ENCODE measurements around the gene POLR1B. TPM values are rescaled to one million over a fixed set of nuclear protein-coding genes. Genes with fewer than 3 reads are reported as not detected.
A peak's percentile ranks its signal among the peaks of the same experiment; 100 is the strongest.

The POLR1B gene
- total RNA-seq, 1 donor from 2014 or later = 20.1 TPM

DNA sequence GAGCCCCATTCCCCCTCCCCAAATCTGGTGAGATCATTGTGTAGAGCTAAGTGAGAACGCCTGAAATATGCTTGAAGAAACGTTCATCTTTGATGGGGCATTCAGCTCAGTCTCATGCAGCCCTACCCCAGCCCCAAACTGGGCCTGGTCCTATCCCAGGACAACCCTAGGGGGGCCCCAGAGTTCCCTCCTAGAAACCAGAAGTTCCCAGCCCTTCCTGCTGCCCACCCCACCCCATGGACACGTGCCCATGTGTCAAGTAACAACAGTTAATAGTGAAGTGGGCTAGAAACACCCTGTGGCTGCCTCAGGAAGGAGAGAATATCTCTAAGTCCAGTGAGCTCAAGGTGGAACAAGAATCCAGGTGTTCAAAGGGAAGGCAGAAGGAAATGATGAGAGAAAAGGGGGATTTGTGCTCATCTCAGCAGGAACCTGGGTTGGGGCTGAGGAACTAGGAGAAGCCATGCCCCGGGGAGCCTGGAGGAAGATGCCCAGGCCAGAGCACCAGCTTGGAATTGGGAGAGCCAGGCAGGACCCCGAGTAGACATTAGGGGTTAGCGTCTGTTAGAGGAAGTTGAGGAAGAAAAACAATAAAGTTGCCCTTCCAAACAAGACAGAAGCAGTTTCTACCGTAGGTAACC lies 83.3 kb downstream of the POLR1B start:
- no peaks in the 10 kb centered on the region for H4K20me1 ChIP-seq (ENCODE audit: low read depth)
- peaks cover 2% of the 10 kb centered on the region for H3K27me3 Mint-ChIP-seq (ENCODE audit: insufficient read depth, low read depth)
- H3K4me3 ChIP-seq = no peak overlapping the region
- H3K27ac ChIP-seq = no peak overlapping the region
- no peak overlapping the region for H3K4me2 ChIP-seq
- no peaks in the 10 kb centered on the region for H3K9me3 ChIP-seq (ENCODE audit: low read depth)
- no peak overlapping the region for H3K9ac ChIP-seq
- H3K36me3 ChIP-seq = no peaks in the 10 kb centered on the region
- H3K4me1 Mint-ChIP-seq = peaks cover 17% of the 10 kb centered on the region
- no peak overlapping the region for H3K4me3 Mint-ChIP-seq
- TF ChIP-seq, protein P1, sequence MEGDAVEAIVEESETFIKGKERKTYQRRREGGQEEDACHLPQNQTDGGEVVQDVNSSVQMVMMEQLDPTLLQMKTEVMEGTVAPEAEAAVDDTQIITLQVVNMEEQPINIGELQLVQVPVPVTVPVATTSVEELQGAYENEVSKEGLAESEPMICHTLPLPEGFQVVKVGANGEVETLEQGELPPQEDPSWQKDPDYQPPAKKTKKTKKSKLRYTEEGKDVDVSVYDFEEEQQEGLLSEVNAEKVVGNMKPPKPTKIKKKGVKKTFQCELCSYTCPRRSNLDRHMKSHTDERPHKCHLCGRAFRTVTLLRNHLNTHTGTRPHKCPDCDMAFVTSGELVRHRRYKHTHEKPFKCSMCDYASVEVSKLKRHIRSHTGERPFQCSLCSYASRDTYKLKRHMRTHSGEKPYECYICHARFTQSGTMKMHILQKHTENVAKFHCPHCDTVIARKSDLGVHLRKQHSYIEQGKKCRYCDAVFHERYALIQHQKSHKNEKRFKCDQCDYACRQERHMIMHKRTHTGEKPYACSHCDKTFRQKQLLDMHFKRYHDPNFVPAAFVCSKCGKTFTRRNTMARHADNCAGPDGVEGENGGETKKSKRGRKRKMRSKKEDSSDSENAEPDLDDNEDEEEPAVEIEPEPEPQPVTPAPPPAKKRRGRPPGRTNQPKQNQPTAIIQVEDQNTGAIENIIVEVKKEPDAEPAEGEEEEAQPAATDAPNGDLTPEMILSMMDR (IDR thresholded peaks at IDR 0.05) = no peak
- TF ChIP-seq EZH2phosphoT487 (IDR thresholded peaks at IDR 0.05) = no peak
- no peak for TF ChIP-seq EZH2 (IDR thresholded peaks at IDR 0.05)
- H3K9me3 Mint-ChIP-seq = no peaks in the 10 kb centered on the region
- H3K27me3 ChIP-seq = no peaks in the 10 kb centered on the region
- H3K79me2 ChIP-seq (ENCODE audit: low read depth) = no peaks in the 10 kb centered on the region
- H2AFZ ChIP-seq (replicated peaks) = no peak overlapping the region
- H3F3A ChIP-seq (ENCODE audit: low read depth) = peaks cover 8% of the 10 kb centered on the region
- H3K4me1 ChIP-seq = peaks cover 11% of the 10 kb centered on the region
- H3K36me3 Mint-ChIP-seq = no peaks in the 10 kb centered on the region
- no peak overlapping the region for H3K27ac Mint-ChIP-seq
- DNase-seq (ENCODE audit: low spot score) = no peak

DNA sequence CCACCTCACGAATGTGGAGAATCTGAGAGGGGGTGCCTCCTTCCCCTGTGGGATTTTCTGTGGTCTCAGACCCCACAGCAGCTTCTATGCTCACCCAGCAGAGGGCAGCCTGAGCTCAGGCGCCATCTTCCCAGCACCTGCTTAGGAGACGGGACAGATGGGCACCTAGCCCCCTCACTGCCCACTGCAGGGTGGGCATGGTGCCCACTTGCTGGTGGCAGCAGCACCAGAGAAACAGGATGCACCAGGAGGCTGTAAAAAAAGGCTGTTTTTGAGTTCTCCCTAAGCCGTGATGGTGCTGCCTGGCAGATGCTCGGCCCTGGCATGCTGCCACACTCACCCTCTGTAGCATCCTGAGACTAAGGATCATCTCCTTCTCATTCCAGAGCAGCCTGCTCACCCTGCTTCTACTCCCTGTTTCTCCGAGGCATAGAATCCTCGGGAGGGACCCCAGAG lies 84.4 kb downstream of the POLR1B start:
- H3K79me2 ChIP-seq (ENCODE audit: low read depth) = no peaks in the 10 kb centered on the region
- H3K4me3 ChIP-seq = no peak overlapping the region
- DNase-seq (ENCODE audit: low spot score) = peak; percentile 68
- no peaks in the 10 kb centered on the region for H4K20me1 ChIP-seq (ENCODE audit: low read depth)
- no peaks in the 10 kb centered on the region for H3K36me3 ChIP-seq
- H3F3A ChIP-seq (ENCODE audit: low read depth) = peaks cover 8% of the 10 kb centered on the region
- H3K27ac ChIP-seq = no peak overlapping the region
- no peaks in the 10 kb centered on the region for H3K27me3 ChIP-seq
- peak overlapping the region; percentile 46 for H2AFZ ChIP-seq (replicated peaks)
- Mint-ChIP-seq H3K27ac (no peak overlapping the region), H3K27me3 (ENCODE audit: insufficient read depth, low read depth) (no peaks in the 10 kb centered on the region), H3K4me1 (peaks cover 25% of the 10 kb centered on the region), H3K9me3 (no peaks in the 10 kb centered on the region), H3K36me3 (no peaks in the 10 kb centered on the region), H3K4me3 (no peak overlapping the region)
- H3K4me1 ChIP-seq = peaks cover 20% of the 10 kb centered on the region
- TF ChIP-seq, protein P1 (IDR thresholded peaks at IDR 0.05) = peak; percentile 78
- no peak for TF ChIP-seq EZH2phosphoT487 (IDR thresholded peaks at IDR 0.05)
- no peak overlapping the region for H3K4me2 ChIP-seq
- H3K9me3 ChIP-seq (ENCODE audit: low read depth) = no peaks in the 10 kb centered on the region
- no peak overlapping the region for H3K9ac ChIP-seq

Small RNA genes within 50 kb of the gene (small RNA-seq; reads per million reads assigned to genes)
- gene RF00019 = not detected

Other genes with a start within 250 kb of the POLR1B start
- 6.8 and 11.1 TPM in 2 replicates for gene RGPD8, start 108.8 kb upstream of the POLR1B start, total RNA-seq (ENCODE audit: low replicate concordance)
- 53.2 and 81.3 TPM in 2 replicates for gene TTL, start 60.3 kb upstream of the POLR1B start, total RNA-seq (ENCODE audit: low replicate concordance)
- 12.9 and 17.5 TPM in 2 replicates for gene CHCHD5, start 42.1 kb downstream of the POLR1B start, total RNA-seq (ENCODE audit: low replicate concordance)
- gene SLC20A1, start 103.5 kb downstream of the POLR1B start, total RNA-seq (ENCODE audit: low replicate concordance) = 46.1 and 61.1 TPM in 2 replicates
- not detected in 2 replicates for gene NT5DC4, start 178.6 kb downstream of the POLR1B start, total RNA-seq (ENCODE audit: low replicate concordance)
- gene CKAP2L, start 222.1 kb downstream of the POLR1B start, total RNA-seq (ENCODE audit: low replicate concordance) = 28.2 and 53.7 TPM in 2 replicates
- gene IL1A, start 242.0 kb downstream of the POLR1B start, total RNA-seq (ENCODE audit: low replicate concordance) = 1.3 and 3.2 TPM in 2 replicates